K562 (cell line): Measurements from ENCODE around the gene KIRREL1. TPM values are rescaled to one million over a fixed set of nuclear protein-coding genes. Genes with fewer than 3 reads are reported as not detected.

ENCODE experiments used
- CBFA2T3 ChIP-seq: fragments of 450-650 bp; IDR thresholded peaks from 2 replicates; pipeline ENCODE4 v1.6.1; 2017
- CREB1 ChIP-seq, 2 experiments: sonication (generic) in 1 of 2; formaldehyde crosslinking in 1 of 2; IDR thresholded peaks; 2 replicates each; pipeline versions ENCODE4 v1.6.1 to v1.8.0; 2012 to 2022; ENCODE audit warnings: inconsistent platforms in 1 of 2, mild to moderate bottlenecking in 1 of 2, missing genetic modification reagents in 1 of 2, moderate library complexity in 1 of 2
- EP300 ChIP-seq: IDR thresholded peaks from 2 replicates; pipeline ENCODE4 v1.6.1; 2012; ENCODE audit warnings: low read length, improper control_type of control experiment
- HDGF ChIP-seq: fragments of 450-650 bp; IDR thresholded peaks from 2 replicates; pipeline ENCODE4 v1.6.1; 2016
- HMG20B ChIP-seq: fragments of 250-450 bp; sonication (Bioruptor Pico); IDR thresholded peaks from 2 replicates; pipeline ENCODE4 v1.5.0; 2021; ENCODE audit warnings: mild to moderate bottlenecking
- KLF13 ChIP-seq: fragments of 450-650 bp; IDR thresholded peaks from 2 replicates; pipeline ENCODE4 v1.6.1; 2016; ENCODE audit warnings: missing genetic modification characterization, low read depth, mild to moderate bottlenecking, missing compliant biosample characterization, moderate library complexity, borderline replicate concordance
- RCOR1 ChIP-seq, 2 experiments: IDR thresholded peaks; 2 replicates each; pipeline ENCODE4 v1.6.1; 2012; ENCODE audit warnings: low read depth in 2 of 2, low read length in 2 of 2, borderline replicate concordance in 1 of 2, improper control_type of control experiment in 1 of 2
- SMARCA4 ChIP-seq: fragments of 450-650 bp; IDR thresholded peaks from 2 replicates; pipeline ENCODE4 v1.6.1; 2016
- TEAD4 ChIP-seq, 2 experiments: sonication (generic) in 1 of 2; formaldehyde crosslinking in 1 of 2; IDR thresholded peaks; 2 replicates each; pipeline versions ENCODE4 v1.6.1 to v1.8.0; 2012 to 2022; ENCODE audit warnings: borderline replicate concordance in 1 of 2, inconsistent platforms in 1 of 2, low read length in 1 of 2, mild to moderate bottlenecking in 1 of 2, missing genetic modification reagents in 1 of 2
- TRIM24 ChIP-seq, 2 experiments: fragments of 450-650 bp; IDR thresholded peaks; 2 replicates each; pipeline ENCODE4 v1.6.1; 2016
- XRCC4 ChIP-seq: IDR thresholded peaks from one replicate; pipeline ENCODE4 v1.6.1; 2011; ENCODE audit not compliant: insufficient read depth, insufficient read length; ENCODE audit errors: extremely low read depth
- ZNF717 ChIP-seq: fragments of 250-450 bp; sonication (Bioruptor Pico); IDR thresholded peaks from 2 replicates; pipeline ENCODE4 v1.5.0; 2021
- polyA plus RNA-seq, 8 experiments: library from polyadenylated mRNA; depleted of rRNA in 4 of 8; stranded (reverse) in 5 of 8; unstranded in 3 of 8; fragments of >200 nt; fragmentation: Nextera tagmentation in 2 of 8; fragmentation: Illumina TruSeq in 1 of 8; extraction: Ambion mirVana in 2 of 8; extraction: Trizol in 1 of 8; gene quantifications; 2 replicates each; pipeline versions ENCODE4 v1.2.1 to v1.2.3, GENCODE V29; 2011 to 2014; ENCODE audit warnings: inconsistent platforms in 1 of 8, missing spikeins in 1 of 8
- total RNA-seq, 7 experiments: library from RNA; depleted of rRNA in 6 of 7; stranded (reverse); fragments of >200 nt in 6 of 7; fragmentation: Illumina TruSeq in 2 of 7; extraction: Trizol in 2 of 7; gene quantifications; 2 replicates each; pipeline versions ENCODE4 v1.2.1 to v1.2.3, GENCODE V29; 2011 to 2021; ENCODE audit warnings: low replicate concordance in 1 of 7
- TF ChIP-seq, protein P1 (sequence below): fragments of 250-450 bp; sonication (Bioruptor Pico); IDR thresholded peaks from 2 replicates; pipeline ENCODE4 v1.4.0; 2020; ENCODE audit warnings: mild to moderate bottlenecking, moderate library complexity
- TF ChIP-seq, protein P2 (sequence below), 2 experiments: fragments of 450-650 bp in 1 of 2; sonication (generic) in 1 of 2; formaldehyde crosslinking in 1 of 2; IDR thresholded peaks in 1 of 2; conservative IDR thresholded peaks in 1 of 2; 2 replicates each; pipeline versions ENCODE4 v1.6.1 to v1.8.1; 2016 to 2023; ENCODE audit warnings: mild to moderate bottlenecking in 2 of 2, moderate library complexity in 2 of 2, inconsistent platforms in 1 of 2, missing genetic modification reagents in 1 of 2
- TF ChIP-seq, protein P3 (sequence below): fragments of 150-350 bp; IDR thresholded peaks from 2 replicates; pipeline ENCODE4 v1.6.1; 2014; ENCODE audit warnings: low read depth, mild to moderate bottlenecking, low read length, borderline replicate concordance
- TF ChIP-seq, protein P4 (sequence below): sonication (generic); formaldehyde crosslinking; IDR thresholded peaks from 2 replicates; pipeline ENCODE4 v1.8.0; 2023; ENCODE audit warnings: mild to moderate bottlenecking, missing genetic modification reagents
- TF ChIP-seq, protein P5 (sequence below), 2 experiments: IDR thresholded peaks; 2 replicates each; pipeline ENCODE4 v1.6.1; 2011; ENCODE audit warnings: borderline replicate concordance in 1 of 2, control low read depth in 1 of 2, low read depth in 1 of 2, low read length in 1 of 2, mild to moderate bottlenecking in 1 of 2, mixed read lengths in 1 of 2, moderate library complexity in 1 of 2; ENCODE audit not compliant: insufficient read depth in 1 of 2, insufficient read length in 1 of 2, poor library complexity in 1 of 2, severe bottlenecking in 1 of 2; ENCODE audit errors: extremely low read depth in 1 of 2

KIRREL1 gene
- total and polyA plus RNA-seq, 9 of the 15 experiments (the other 6 are each of a cell fraction or from before 2014, with no cell fraction given) = under 0.01 to 0.22 (median 0.03) TPM; not detected in 3

DNA sequence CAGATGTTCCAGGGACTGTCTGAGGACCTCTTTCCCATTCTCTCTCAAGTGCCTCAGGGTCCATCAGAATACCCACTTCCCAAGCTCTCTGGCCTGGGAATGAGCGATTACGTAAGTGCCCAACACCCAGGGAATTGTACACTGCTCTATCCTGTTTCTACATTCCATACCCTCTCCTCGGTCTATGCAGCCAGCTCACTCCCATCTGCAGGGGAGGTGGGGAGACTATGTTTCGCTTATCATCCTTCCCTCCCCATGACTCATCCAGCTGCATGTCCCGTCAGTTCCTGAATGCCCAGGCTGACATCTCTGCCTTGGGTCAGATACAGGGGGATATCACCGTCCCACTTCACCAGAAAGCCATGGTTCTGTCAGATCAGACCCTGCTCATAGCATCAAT lies 152.7 kb downstream of the KIRREL1 start (continued):
- TF ChIP-seq, protein P1, sequence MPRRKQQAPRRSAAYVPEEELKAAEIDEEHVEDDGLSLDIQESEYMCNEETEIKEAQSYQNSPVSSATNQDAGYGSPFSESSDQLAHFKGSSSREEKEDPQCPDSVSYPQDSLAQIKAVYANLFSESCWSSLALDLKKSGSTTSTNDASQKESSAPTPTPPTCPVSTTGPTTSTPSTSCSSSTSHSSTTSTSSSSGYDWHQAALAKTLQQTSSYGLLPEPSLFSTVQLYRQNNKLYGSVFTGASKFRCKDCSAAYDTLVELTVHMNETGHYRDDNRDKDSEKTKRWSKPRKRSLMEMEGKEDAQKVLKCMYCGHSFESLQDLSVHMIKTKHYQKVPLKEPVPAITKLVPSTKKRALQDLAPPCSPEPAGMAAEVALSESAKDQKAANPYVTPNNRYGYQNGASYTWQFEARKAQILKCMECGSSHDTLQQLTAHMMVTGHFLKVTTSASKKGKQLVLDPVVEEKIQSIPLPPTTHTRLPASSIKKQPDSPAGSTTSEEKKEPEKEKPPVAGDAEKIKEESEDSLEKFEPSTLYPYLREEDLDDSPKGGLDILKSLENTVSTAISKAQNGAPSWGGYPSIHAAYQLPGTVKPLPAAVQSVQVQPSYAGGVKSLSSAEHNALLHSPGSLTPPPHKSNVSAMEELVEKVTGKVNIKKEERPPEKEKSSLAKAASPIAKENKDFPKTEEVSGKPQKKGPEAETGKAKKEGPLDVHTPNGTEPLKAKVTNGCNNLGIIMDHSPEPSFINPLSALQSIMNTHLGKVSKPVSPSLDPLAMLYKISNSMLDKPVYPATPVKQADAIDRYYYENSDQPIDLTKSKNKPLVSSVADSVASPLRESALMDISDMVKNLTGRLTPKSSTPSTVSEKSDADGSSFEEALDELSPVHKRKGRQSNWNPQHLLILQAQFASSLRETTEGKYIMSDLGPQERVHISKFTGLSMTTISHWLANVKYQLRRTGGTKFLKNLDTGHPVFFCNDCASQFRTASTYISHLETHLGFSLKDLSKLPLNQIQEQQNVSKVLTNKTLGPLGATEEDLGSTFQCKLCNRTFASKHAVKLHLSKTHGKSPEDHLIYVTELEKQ (CRISPR knock-in tag) = no peak
- TF ChIP-seq, protein P2, sequence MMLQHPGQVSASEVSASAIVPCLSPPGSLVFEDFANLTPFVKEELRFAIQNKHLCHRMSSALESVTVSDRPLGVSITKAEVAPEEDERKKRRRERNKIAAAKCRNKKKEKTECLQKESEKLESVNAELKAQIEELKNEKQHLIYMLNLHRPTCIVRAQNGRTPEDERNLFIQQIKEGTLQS (IDR thresholded peaks at IDR 0.05) = peak; percentile 82
- TF ChIP-seq, protein P2 (CRISPR knock-in tag; conservative IDR thresholded peaks at IDR 0.05) = no peak; the same call in 1 of the 2 replicates
- TF ChIP-seq, protein P3, sequence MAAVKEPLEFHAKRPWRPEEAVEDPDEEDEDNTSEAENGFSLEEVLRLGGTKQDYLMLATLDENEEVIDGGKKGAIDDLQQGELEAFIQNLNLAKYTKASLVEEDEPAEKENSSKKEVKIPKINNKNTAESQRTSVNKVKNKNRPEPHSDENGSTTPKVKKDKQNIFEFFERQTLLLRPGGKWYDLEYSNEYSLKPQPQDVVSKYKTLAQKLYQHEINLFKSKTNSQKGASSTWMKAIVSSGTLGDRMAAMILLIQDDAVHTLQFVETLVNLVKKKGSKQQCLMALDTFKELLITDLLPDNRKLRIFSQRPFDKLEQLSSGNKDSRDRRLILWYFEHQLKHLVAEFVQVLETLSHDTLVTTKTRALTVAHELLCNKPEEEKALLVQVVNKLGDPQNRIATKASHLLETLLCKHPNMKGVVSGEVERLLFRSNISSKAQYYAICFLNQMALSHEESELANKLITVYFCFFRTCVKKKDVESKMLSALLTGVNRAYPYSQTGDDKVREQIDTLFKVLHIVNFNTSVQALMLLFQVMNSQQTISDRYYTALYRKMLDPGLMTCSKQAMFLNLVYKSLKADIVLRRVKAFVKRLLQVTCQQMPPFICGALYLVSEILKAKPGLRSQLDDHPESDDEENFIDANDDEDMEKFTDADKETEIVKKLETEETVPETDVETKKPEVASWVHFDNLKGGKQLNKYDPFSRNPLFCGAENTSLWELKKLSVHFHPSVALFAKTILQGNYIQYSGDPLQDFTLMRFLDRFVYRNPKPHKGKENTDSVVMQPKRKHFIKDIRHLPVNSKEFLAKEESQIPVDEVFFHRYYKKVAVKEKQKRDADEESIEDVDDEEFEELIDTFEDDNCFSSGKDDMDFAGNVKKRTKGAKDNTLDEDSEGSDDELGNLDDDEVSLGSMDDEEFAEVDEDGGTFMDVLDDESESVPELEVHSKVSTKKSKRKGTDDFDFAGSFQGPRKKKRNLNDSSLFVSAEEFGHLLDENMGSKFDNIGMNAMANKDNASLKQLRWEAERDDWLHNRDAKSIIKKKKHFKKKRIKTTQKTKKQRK = no peak
- TF ChIP-seq HDGF (no peak), CBFA2T3 (peak; percentile 66), TEAD4 (IDR thresholded peaks at IDR 0.05; ENCODE audit: low read length) (peak; percentile 30; the same call in 1 of the 2 replicates), TEAD4 (CRISPR knock-in tag; IDR thresholded peaks at IDR 0.05; ENCODE audit: borderline replicate concordance) (no peak), XRCC4 (no peak), TRIM24 (IDR thresholded peaks at IDR 0.05) (0 out of 4 replicates have a peak, but pooled peaks of 1 of the 2 experiments have one; percentile 12), RCOR1 (IDR thresholded peaks at IDR 0.05; ENCODE audit: borderline replicate concordance in 1 of 2, low read depth in 2 of 2, low read length in 2 of 2) (0 out of 4 replicates have a peak, but pooled peaks of 1 of the 2 experiments have one; percentile 41), CREB1 (IDR thresholded peaks at IDR 0.05) (no peak), CREB1 (CRISPR knock-in tag; IDR thresholded peaks at IDR 0.05) (no peak), EP300 (peak; percentile 46; the same call in 1 of the 2 replicates), ZNF717 (CRISPR knock-in tag) (no peak), KLF13 (tag) (no peak), SMARCA4 (peak; percentile 68), HMG20B (CRISPR knock-in tag) (no peak)
- TF ChIP-seq, protein P4, sequence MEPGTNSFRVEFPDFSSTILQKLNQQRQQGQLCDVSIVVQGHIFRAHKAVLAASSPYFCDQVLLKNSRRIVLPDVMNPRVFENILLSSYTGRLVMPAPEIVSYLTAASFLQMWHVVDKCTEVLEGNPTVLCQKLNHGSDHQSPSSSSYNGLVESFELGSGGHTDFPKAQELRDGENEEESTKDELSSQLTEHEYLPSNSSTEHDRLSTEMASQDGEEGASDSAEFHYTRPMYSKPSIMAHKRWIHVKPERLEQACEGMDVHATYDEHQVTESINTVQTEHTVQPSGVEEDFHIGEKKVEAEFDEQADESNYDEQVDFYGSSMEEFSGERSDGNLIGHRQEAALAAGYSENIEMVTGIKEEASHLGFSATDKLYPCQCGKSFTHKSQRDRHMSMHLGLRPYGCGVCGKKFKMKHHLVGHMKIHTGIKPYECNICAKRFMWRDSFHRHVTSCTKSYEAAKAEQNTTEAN (CRISPR knock-in tag) = no peak
- TF ChIP-seq, protein P5, sequence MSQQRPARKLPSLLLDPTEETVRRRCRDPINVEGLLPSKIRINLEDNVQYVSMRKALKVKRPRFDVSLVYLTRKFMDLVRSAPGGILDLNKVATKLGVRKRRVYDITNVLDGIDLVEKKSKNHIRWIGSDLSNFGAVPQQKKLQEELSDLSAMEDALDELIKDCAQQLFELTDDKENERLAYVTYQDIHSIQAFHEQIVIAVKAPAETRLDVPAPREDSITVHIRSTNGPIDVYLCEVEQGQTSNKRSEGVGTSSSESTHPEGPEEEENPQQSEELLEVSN (IDR thresholded peaks at IDR 0.05; ENCODE audit: borderline replicate concordance in 1 of 2, extremely low read depth in 1 of 2, insufficient read depth in 1 of 2, insufficient read length in 1 of 2, low read depth in 1 of 2, low read length in 1 of 2, poor library complexity in 1 of 2, severe bottlenecking in 1 of 2) = no peak
